Neural cell (in vitro differentiated cells): ENCODE data around the gene TMEM30B.

Source experiments
- EZH2 ChIP-seq: fragments of 200-600, 300-800 bp; shearing (Covaris generic), sonication (generic); IDR thresholded peaks from 2 replicates; pipeline ENCODE4 v1.6.1; 2014; ENCODE audit warnings: antibody characterized with exemption, low read length, borderline replicate concordance, mild to moderate bottlenecking; ENCODE audit not compliant: insufficient read depth, poor library complexity, severe bottlenecking
- POLR2AphosphoS5 ChIP-seq: IDR thresholded peaks from 2 replicates; pipeline ENCODE4 v1.6.1; 2012
- RAD21 ChIP-seq: fragments of 450-650 bp; conservative IDR thresholded peaks from 2 replicates; pipeline ENCODE4 v1.6.1; 2014; ENCODE audit warnings: antibody characterized with exemption, mild to moderate bottlenecking, moderate library complexity
- TF ChIP-seq, protein P1 (sequence below): fragments of 450-650 bp; IDR thresholded peaks from 2 replicates; pipeline ENCODE4 v1.5.1; 2014; ENCODE audit warnings: antibody characterized with exemption, mild to moderate bottlenecking, moderate library complexity; ENCODE audit not compliant: poor library complexity, severe bottlenecking

DNA sequence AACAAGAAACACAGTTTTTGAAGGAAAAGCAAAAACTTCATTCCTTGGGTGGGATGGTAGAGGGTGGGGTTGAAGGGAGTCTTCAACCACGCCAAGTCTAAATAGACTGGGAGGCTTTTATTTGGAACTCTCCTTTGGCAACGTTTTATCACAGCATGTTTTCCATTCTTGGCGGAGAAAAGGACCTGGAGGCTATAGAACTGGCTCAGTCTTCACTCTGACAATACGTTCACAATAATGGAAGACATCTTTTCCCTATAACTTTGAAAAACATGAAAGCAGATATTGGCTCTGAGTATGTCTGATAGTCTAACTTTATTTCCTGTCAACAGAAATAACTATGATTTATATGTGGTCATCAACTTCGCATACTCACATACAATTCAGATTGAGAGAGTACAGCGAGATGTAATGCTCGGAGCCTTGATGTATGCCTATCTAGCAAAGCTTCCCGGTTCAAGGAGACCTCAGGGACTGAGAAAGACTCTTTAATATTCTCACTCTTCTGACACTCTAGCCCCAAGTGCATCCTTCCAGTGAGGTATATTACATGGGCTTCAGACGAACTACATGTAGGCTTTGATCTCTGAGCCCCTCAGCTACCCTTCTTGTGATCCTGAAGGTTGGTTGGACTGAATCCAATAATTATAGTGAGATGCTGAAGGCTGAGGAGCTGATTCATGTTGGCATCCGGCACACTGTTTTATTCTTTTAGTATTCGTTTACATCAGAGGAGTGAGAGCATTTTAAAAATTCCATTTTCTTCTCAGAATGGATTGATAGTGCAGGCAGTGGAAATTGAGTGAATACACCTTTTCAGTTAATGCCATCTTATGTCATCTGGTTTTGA lies 14.0 kb downstream of the TMEM30B start:
- TF ChIP-seq, protein P1, sequence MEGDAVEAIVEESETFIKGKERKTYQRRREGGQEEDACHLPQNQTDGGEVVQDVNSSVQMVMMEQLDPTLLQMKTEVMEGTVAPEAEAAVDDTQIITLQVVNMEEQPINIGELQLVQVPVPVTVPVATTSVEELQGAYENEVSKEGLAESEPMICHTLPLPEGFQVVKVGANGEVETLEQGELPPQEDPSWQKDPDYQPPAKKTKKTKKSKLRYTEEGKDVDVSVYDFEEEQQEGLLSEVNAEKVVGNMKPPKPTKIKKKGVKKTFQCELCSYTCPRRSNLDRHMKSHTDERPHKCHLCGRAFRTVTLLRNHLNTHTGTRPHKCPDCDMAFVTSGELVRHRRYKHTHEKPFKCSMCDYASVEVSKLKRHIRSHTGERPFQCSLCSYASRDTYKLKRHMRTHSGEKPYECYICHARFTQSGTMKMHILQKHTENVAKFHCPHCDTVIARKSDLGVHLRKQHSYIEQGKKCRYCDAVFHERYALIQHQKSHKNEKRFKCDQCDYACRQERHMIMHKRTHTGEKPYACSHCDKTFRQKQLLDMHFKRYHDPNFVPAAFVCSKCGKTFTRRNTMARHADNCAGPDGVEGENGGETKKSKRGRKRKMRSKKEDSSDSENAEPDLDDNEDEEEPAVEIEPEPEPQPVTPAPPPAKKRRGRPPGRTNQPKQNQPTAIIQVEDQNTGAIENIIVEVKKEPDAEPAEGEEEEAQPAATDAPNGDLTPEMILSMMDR: no peak
- no peak for TF ChIP-seq RAD21
- no peak for TF ChIP-seq POLR2AphosphoS5
- TF ChIP-seq EZH2: no peak
